HEK293T (cell line): ENCODE results near the gene ROR1.

ENCODE experiments used
- CTCF ChIA-PET: fragments of 350-600 bp; formaldehyde crosslinking; extraction: SDS; loops from one replicate; lab custom pipeline; 2021; ENCODE audit warnings: antibody characterized with exemption, inconsistent platforms; lab: Yijun Ruan, JAX
- POLR2A ChIA-PET: fragments of 350-600 bp; formaldehyde crosslinking; extraction: SDS; loops from one replicate; lab custom pipeline; 2020; ENCODE audit warnings: antibody characterized with exemption, inconsistent platforms; lab: Yijun Ruan, JAX
- DNase-seq: peaks from one replicate; pipeline ENCODE4 v3.0.0; 2012; ENCODE audit warnings: mixed read lengths; ENCODE audit errors: extremely low spot score
- ARNT ChIP-seq: fragments of 450-650 bp; IDR thresholded peaks from 2 replicates; pipeline ENCODE4 v1.6.1; 2017; ENCODE audit warnings: mild to moderate bottlenecking
- BHLHE40 ChIP-seq: fragments of 450-650 bp; IDR thresholded peaks from 2 replicates; pipeline ENCODE4 v1.6.1; 2016; ENCODE audit warnings: mild to moderate bottlenecking, moderate library complexity, borderline replicate concordance
- CTBP1 ChIP-seq: fragments of 450-650 bp; IDR thresholded peaks from 2 replicates; pipeline ENCODE4 v1.6.1; 2016; ENCODE audit warnings: borderline replicate concordance
- ELF4 ChIP-seq: fragments of 450-650 bp; IDR thresholded peaks from 2 replicates; pipeline ENCODE4 v1.6.1; 2017; ENCODE audit warnings: antibody characterized with exemption
- FOXA1 ChIP-seq: fragments of 450-650 bp; IDR thresholded peaks from 2 replicates; pipeline ENCODE4 v1.6.1; 2016; ENCODE audit warnings: mild to moderate bottlenecking
- FOXK2 ChIP-seq: fragments of 450-650 bp; IDR thresholded peaks from 2 replicates; pipeline ENCODE4 v1.6.1; 2016; ENCODE audit warnings: mild to moderate bottlenecking
- FOXM1 ChIP-seq: fragments of 450-650 bp; IDR thresholded peaks from 2 replicates; pipeline ENCODE4 v1.6.1; 2017; ENCODE audit warnings: mild to moderate bottlenecking, borderline replicate concordance
- HDGF ChIP-seq: fragments of 450-650 bp; IDR thresholded peaks from 2 replicates; pipeline ENCODE4 v1.6.1; 2017; ENCODE audit warnings: antibody characterized with exemption, borderline replicate concordance
- L3MBTL2 ChIP-seq: fragments of 450-650 bp; conservative IDR thresholded peaks from 2 replicates; pipeline ENCODE4 v1.6.1; 2016; ENCODE audit warnings: mild to moderate bottlenecking
- LEF1 ChIP-seq: fragments of 450-650 bp; IDR thresholded peaks from 2 replicates; pipeline ENCODE4 v1.6.1; 2017; ENCODE audit warnings: mild to moderate bottlenecking, borderline replicate concordance
- NFRKB ChIP-seq: fragments of 450-650 bp; IDR thresholded peaks from 2 replicates; pipeline ENCODE4 v1.6.1; 2016; ENCODE audit warnings: mild to moderate bottlenecking, moderate library complexity
- PKNOX1 ChIP-seq: fragments of 450-650 bp; IDR thresholded peaks from 2 replicates; pipeline ENCODE4 v1.6.1; 2016
- SP1 ChIP-seq: fragments of 450-650 bp; IDR thresholded peaks from 2 replicates; pipeline ENCODE4 v1.6.1; 2017
- SUZ12 ChIP-seq: fragments of 450-650 bp; IDR thresholded peaks from 2 replicates; pipeline ENCODE4 v1.6.1; 2016; ENCODE audit warnings: mild to moderate bottlenecking
- TARDBP ChIP-seq: fragments of 450-650 bp; IDR thresholded peaks from 2 replicates; pipeline ENCODE4 v1.6.1; 2016
- ZNF384 ChIP-seq: fragments of 450-650 bp; IDR thresholded peaks from 2 replicates; pipeline ENCODE4 v1.6.1; 2016

ROR1 gene

GRCh38 chr1:64030411-64030810 lies 256.6 kb downstream of the ROR1 start:
- CTCF ChIA-PET, result no interaction called here
- POLR2A ChIA-PET, result no interaction called here
- TF ChIP-seq FOXM1 (no peak), ELF4 (no peak), SUZ12 (no peak), SP1 (no peak), L3MBTL2 (no peak), FOXA1 (no peak), HDGF (no peak), TARDBP (no peak), NFRKB (no peak), ZNF384 (no peak), LEF1 (no peak), BHLHE40 (no peak), ARNT (no peak), PKNOX1 (no peak), CTBP1 (no peak), FOXK2 (no peak)
- DNase-seq, result no peak

- no peak for TF ChIP-seq PKNOX1
- no peak for TF ChIP-seq FOXK2
- no peak for TF ChIP-seq ZNF384
- no peak for TF ChIP-seq TARDBP
- no peak for TF ChIP-seq SUZ12
- no peak for TF ChIP-seq BHLHE40
- no peak for TF ChIP-seq HDGF
- no peak for TF ChIP-seq ELF4
- no peak for TF ChIP-seq NFRKB
- no peak for TF ChIP-seq ARNT
- ChIA-PET POLR2A (no interaction called here), CTCF (interaction anchor here (0.6 kb wide), 1 partner anchor 456 kb away, joined by 5 read pairs; no protein-coding TSS in a partner anchor)
- DNase-seq, result no peak
Observed at GRCh38 chr1:64031236-64031635, 257.4 kb downstream of the ROR1 start.

- DNase-seq, result no peak
- TF ChIP-seq LEF1 (no peak), ARNT (no peak), CTBP1 (no peak), ELF4 (no peak), FOXM1 (no peak), SUZ12 (no peak), NFRKB (no peak), TARDBP (no peak), BHLHE40 (no peak), SP1 (no peak), ZNF384 (no peak), HDGF (no peak), PKNOX1 (no peak), FOXK2 (no peak), L3MBTL2 (no peak)
- CTCF ChIA-PET, result no interaction called here
- POLR2A ChIA-PET, result no interaction called here
Observed at GRCh38 chr1:64033667-64034220, 259.9 kb downstream of the ROR1 start.

- no peak for DNase-seq
- ChIA-PET CTCF (interaction anchor here (0.7 kb wide), 1 partner anchor 294 kb away, joined by 3 read pairs; no protein-coding TSS in a partner anchor), POLR2A (no interaction called here)
- TF ChIP-seq ARNT, result no peak
- TF ChIP-seq BHLHE40, result no peak
- no peak for TF ChIP-seq L3MBTL2
- no peak for TF ChIP-seq FOXK2
- TF ChIP-seq LEF1, result no peak
- no peak for TF ChIP-seq FOXM1
- no peak for TF ChIP-seq FOXA1
- TF ChIP-seq PKNOX1, result no peak
- TF ChIP-seq SP1, result no peak
- no peak for TF ChIP-seq TARDBP
- no peak for TF ChIP-seq NFRKB
- no peak for TF ChIP-seq HDGF
Observed at GRCh38 chr1:64036549-64036948, 262.7 kb downstream of the ROR1 start.

GRCh38 chr1:64038119-64038518 lies 264.3 kb downstream of the ROR1 start:
- TF ChIP-seq SUZ12, result no peak
- TF ChIP-seq FOXM1, result no peak
- no peak for TF ChIP-seq CTBP1
- TF ChIP-seq BHLHE40, result no peak
- no peak for TF ChIP-seq PKNOX1
- TF ChIP-seq ARNT, result no peak
- TF ChIP-seq ZNF384, result no peak
- no peak for TF ChIP-seq HDGF
- no peak for DNase-seq
- ChIA-PET POLR2A (no interaction called here), CTCF (no interaction called here)
